ENCODE results near the gene STAC3.

STAC3 gene

DNA sequence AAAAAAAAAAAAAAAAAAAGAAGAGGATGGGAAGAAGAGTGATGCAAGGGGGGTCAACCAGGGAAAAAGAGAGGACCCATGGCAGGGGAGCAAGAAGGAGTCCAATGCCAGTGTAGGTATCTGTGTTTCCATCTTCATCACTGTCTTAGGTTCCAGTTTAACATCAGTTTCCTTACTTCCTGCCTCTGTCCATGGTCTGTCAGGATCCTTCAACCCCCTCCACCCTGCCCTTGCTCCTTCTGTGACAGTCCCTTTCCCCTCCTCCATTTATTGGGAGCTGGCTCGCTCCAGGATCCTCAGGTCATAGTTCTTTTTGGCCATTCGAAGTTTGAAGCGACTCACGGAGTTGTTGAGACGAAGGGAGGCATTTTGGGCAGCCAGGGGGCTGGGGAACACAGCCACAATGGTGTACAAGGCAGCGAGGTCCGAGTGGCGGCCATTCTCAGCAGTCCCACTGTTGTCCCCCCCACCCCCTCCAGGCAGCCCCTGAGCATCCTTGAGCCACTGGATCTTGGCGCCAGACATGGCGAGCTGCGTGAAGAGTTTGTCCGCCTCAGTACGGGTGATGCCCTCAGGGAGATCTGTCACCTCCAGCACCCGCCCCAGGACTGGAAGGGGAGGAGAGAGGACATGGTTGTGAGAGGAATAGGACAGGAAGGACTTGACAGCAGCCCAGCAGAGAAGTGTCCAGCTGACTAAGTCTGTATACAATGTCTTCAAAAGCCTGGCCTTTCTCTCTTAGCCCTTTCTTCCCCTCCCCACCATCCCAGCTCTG is 3.7 kb upstream of the STAC3 start:
- no peak for FAIRE-seq

DNA sequence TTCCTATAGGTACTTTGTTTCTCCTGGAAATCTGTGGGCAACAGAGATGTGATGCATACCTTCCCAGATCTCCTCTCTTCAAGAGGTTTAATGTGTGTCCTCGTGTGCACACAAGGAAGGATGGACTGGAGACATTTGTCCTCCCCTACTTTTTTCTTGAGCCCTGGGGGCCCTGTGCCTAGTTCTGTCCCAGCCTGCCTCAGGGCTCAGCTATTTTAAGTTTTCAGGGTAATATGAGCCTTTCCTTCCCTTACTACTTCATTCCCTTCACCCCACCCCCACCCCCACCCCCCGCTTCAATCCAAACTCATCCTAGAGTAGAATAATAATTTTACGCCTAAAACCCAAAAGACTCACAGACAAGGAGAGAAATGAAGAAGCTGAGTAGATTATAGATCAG is 446 bp downstream of the STAC3 start:
- FAIRE-seq = no peak

GRCh38 chr12:57248934-57249742 is 1.8 kb downstream of the STAC3 start:
- FAIRE-seq = no peak

DNA sequence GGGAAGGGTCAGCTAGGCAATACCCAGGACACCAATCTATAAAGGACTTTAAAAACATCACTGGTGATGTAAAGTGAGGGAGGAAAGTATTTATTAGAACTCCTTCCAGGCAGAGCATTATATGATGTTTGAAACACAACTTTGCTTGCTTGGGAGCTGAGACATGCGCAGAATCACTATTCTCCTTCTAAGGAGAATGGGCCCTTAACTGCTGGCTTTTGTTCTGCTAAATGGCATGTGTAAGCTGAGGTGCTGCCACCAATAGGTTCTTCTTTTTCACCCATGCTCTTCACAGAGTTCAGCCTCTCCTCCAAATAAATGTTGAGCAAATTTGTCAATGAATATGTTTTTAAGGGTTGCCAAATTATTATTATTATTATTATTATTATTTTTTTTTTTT is 3.9 kb downstream of the STAC3 start:
- FAIRE-seq = no peak

DNA sequence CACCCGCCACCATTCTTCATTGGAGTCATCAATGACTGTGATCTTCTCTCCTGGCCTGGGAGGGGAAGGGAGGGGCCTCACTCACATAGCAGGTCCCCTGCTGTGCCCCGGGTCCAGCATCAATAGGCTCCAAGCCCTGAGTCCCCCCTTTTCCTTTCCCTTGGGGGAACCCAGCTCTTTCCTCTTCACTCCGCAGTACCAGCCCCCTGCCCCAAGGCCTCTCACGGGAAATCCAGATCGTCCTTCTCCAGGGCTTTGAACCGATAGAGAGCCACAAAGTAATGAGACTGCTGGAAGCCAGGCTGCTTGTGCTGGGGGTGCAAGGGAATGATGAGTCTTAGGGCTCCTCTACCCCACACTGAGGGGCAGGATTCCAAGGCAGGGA is 6.7 kb downstream of the STAC3 start:
- FAIRE-seq = no peak

DNA sequence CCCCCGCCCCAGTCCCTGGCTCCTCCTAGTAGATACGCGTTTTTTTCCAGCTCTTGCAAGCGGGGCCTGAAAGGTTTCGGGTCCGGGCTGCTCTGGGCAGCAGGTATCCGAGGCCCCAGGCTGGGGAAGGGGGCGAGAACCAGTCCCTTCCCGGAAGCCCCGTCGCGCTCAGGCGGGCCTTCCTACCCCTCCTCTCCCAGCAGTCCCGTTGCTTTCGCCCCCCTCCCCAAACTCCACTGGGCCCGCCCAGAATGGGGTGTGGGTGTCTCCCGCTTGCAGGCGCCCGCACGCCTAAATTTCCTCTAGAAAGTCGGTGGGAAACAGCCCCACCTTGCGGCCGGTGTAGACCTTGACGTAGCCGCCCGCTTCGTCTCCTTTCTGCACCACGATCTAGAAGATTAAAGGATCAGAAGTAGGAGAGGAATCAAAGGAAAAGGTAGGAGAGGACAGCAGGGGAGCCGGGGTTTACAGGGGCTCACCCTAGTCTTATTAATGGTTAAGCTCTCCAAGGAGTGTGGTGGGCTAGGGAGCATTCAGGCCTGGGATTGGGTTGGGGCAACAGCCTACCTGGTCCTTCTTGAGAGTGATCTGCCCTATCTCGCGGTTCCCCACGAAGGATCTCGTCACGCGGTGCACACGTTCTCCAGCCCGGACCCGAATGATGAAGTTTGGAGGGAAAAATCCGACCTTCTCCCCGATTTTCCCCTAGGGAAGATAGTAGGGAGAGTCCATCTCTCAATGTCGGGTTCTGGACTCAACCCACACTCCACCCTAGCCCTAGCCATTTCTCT is 7.3 kb downstream of the STAC3 start:
- FAIRE-seq = no peak

DNA sequence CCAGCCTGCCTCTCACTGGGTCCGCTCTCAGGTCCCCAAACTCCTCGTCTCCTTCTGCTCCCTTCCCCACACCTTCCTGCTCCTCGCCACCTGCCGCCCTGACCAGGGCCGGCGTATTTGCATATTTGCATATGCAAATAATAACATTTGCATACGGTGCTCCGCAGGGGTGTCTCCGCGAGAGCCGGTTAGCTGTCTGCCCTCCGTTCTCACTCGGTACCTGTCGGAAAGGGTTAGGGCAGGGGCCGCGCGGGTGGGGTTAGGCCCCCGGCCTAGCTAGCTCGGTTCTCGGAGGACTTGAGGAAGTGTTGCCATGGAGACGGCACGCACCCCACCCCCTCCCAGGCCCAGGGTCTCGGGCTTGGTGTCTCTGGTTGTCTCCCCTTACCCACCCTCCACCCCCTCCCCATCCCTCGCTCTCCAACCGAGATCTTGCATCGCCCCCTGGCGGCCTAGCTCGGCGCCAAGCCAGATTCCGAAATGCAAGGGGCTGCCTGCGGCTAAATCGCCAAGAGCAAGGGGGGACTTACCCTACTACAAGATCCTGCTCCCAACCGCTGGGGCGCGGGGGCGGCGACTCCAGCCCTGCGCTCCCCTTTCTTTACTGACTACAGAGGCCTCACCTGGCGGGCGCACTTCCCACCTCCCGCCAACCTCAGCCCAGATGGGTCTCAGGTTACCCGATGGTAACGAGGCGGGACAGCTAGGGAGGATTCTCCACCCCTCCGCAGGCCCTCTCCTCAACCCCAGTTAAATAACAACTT is 8.1 kb downstream of the STAC3 start:
- no peak for FAIRE-seq

DNA sequence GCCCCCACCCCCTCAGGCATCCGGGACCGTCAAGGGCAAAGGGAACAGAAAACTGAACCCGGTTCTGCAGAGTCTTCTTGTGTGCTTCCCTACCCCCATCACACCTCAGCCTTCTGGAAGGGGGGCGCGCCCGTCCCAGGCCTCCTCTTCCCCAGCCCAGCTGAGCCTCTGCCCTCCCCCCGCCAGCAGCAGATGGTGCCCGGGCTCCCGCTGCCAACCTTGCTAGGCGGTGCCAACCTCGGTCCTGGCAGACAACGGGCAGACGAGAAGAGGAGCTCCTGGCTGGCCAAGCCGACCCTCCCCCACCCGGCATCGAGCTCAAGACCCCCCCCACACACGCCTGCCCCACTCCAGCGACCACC is 8.7 kb downstream of the STAC3 start:
- FAIRE-seq = no peak

DNA sequence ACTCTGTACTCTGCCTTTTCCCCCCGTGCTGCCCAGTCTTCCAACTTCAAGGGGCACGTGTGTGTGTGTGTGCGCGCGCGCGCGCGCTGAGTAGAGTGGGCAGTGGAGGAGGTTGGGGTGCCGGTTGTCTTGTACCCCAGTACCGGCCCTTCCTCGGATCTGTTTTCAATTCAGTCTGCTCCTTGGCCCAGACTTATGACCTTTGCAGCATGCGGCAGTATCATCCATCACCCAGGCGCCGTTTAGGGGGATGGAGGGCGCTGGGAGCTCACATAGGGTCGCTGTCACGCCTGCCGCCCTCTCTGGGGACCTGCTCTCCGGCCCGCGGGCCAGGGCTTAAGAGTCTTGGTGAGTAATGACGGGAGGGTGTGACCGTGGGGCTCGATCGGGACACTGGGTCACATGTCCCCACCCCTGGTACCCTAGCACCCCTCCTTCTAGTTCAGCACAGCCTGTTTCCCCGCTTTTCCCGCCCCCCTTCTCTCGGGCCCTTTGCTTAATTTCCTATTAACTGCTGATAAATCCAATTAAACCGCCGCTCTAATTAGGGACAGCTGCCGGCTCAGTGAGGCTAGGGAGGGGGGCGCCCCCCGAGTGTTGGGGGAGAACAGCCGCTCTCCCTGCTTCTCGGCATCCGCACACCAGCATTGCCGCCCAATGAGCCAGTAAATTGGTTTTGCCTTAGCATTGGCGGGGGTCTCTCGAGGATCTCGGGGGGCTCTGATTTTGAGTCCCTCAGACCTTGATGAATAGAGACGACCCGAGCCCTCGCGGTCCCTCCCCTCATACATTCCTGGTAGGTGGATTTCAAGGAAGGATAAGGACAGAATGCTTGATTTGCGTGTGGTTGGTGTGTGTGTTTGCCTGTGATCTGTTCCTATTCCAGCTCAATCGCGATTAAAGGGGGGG is 9.3 kb downstream of the STAC3 start:
- no peak for FAIRE-seq

GRCh38 chr12:57240926-57241401 is 10.0 kb downstream of the STAC3 start:
- no peak for FAIRE-seq

GRCh38 chr12:57240066-57240921 is 10.7 kb downstream of the STAC3 start:
- no peak for FAIRE-seq

DNA sequence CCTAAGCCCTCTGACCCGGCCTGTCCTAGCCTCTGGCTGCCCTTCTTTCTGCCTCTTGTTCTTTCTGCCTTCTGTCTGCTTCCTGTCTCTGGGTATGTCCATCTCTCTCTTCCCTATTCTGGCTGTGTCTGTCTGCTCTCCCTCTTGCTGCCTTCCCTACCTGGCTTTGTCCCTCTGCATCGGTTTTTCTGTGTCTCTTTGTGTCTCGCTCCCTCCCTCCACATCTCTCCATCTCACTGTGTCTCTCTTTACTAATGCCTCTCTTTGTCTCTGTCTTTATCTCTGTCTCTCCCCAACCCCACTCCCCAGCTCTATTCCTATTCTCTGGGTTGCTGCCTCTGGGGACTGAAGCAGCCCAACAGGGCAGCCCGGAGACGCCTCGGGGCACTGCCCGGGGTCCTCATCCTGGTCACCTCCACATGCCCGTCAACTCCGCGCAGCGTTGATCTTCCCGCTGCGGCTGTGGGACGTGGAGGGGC is 11.4 kb downstream of the STAC3 start:
- no peak for FAIRE-seq

GRCh38 chr12:57238854-57239554 is 12.0 kb downstream of the STAC3 start:
- no peak for FAIRE-seq

DNA sequence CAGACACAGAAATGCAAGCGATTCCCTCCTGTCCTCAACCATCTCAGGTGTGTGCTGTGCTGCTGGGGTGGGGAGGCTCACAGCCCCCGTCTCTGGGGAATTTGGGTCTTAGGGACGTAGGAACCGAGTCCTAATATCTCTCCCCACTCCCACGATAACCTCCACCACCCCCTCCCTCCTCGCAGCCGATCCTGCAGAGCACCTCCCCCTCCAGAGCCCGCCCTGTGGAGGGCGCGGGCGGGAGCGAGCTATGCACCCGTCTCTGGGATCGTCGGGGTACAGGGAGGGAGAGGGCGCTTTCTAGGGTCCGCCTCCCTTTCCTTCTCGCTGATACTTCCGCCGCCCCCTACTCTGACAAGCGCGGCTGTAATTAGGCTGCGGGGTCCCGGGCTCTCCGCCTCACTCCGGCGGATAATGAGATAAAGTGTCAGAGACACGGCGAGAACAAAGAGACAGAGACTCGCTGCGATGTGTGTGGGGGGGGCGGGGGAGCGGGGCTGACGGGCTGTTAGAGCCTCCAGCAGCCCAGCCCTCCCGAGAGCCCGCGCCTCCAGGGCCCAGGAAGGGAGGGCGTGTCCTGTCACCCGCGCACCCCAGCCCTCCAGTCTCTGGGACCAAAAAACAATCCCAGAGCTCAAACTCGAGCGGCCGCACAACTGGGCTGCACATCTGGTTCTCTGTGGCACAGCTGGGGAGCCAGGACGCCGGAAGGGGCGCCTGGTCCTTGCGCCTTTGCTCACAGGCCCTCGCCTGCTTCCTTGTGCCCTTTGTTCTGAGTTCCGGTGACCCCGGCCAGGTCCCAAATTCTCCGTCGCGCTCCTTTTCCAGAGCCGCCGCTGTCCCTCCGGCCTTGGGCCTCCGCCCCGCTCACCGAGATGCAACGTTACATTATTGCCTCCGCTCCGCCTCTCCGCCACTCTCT is 12.8 kb downstream of the STAC3 start:
- FAIRE-seq = no peak

DNA sequence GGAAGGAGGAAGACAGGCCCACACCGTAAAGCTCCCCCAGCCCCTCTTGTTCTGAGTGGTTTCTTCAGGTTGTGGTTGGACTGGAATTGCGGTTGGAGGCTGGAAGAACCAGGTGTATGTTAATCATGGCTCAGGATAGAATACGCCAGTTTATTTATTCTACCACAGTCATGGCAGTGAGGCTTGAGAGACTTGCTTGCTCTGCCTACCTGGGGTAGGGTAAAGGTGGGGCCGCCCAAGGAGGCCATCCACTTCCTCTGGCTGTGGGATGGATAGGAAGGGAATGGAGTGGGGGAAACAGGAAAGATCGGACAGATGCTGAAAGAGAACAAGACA is 13.4 kb downstream of the STAC3 start:
- no peak for FAIRE-seq

DNA sequence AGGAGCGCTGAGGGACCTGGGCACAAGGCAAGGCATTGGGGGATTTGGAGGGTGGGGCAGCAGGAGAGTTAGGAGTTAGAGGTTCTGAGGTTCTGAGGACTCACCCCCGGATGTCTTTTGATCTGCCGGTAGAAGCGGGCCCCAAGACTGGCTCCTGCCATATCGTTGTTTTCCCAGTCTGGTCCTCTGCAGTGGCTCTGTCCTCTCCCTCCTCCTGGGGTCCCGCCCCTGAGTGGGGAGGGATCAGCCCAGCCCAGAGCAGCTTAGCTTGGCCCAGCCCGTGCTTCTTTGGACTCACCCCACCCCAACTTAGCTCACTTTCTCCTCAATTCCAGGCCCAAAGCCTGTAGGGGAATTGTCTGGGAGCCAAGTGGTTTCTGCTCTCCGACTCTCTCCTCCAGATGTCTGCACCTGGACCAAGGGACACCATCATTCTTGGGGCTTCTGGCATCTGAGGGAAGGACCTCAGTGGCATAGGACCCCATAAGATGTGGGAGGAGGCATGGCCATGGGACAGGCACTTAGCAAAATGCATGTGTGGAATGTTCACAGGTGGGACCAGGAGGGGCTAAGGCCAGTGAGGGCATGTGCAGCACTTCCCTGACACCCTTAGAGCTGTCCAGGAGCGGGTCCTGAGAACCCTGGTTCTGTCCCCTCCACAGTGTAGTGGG is 13.9 kb downstream of the STAC3 start:
- FAIRE-seq = no peak

DNA sequence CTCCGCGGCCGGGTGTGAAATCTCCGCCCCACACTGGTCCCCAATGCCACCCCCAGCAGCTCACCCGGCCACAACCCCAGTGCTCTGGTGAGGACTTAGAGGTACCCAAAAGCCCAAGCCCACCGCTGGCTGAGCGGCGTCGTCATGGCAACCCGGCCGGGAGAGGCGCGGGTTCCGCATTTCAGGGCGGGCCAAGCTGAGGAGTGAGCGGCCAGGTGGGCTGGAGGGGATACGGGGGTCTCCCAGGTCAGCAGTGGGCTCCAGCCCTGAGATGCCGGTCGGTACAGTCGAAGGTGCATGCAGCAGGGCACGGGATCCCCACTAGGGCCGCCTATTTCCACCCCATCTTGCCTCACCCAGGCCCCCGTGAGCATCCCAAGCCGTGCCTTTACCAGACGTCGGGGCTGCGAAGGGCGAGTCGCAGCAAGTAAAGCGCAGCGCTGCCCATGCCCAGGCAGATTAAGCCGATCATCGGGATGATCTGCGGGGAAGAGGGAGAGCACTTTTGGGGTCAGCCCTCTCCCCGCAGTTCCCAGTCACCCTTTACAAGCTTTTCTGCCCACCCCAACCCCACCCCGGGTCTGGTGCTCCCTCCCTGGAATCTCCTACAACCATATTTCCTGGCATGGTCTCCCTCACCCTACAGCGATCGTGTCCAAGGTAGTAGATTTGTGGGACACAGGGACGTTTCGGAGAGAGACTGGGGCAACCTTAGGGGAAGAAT is 14.6 kb downstream of the STAC3 start:
- no peak for FAIRE-seq

DNA sequence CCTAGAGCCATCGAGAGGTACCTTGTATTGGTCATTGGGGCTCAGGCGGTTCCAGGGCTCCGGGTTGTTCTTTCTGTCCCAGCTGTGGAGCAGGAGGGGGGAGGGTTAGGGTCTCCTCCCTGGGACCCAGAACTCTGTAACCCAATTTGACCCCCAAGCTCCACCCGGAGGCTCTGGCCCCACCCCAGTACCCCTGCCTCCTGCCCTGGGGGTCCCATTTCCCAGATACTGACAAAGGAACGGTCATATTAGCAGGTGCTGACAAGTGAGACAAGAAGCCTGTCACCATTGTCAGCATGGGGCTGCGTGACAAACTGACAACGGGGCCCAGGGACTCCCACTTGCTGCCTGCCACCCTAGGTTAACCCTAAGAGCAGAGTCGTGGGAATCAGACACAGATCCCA is 15.3 kb downstream of the STAC3 start:
- no peak for FAIRE-seq
